Chondrocyte (in vitro differentiated cells): Measurements from ENCODE around the gene LRMDA. TPM values are rescaled to one million over a fixed set of nuclear protein-coding genes. Genes with fewer than 3 reads are reported as not detected.

Experiments used
- DNase-seq: peaks from one replicate; pipeline ENCODE4 v3.0.0; 2021; ENCODE audit warnings: mixed read lengths, low spot score
- H3K27ac Mint-ChIP-seq: one replicate; pipeline ENCODE4 v1.8.0; 2021; ENCODE audit warnings: mild to moderate bottlenecking, moderate library complexity, mixed read lengths; ENCODE audit not compliant: unreplicated experiment
- H3K27me3 Mint-ChIP-seq: 2 replicates; pipeline ENCODE4 v1.8.0; 2021; ENCODE audit warnings: low read depth, mixed read lengths
- H3K36me3 Mint-ChIP-seq: 2 replicates; pipeline ENCODE4 v1.8.0; 2021; ENCODE audit warnings: low read depth, mixed read lengths
- H3K4me1 Mint-ChIP-seq: 2 replicates; pipeline ENCODE4 v1.8.0; 2021; ENCODE audit warnings: low read depth, mild to moderate bottlenecking, mixed read lengths
- H3K4me3 Mint-ChIP-seq: one replicate; pipeline ENCODE4 v1.8.0; 2021; ENCODE audit warnings: mild to moderate bottlenecking, moderate library complexity, mixed read lengths; ENCODE audit not compliant: unreplicated experiment
- H3K9me3 Mint-ChIP-seq: 2 replicates; pipeline ENCODE4 v1.8.0; 2021; ENCODE audit warnings: low read depth, mixed read lengths
- total RNA-seq: library from RNA; stranded (reverse); gene quantifications from 3 replicates; pipeline ENCODE4 v1.2.1, GENCODE V29; 2021
- TF ChIP-seq, protein P1 (sequence below): fragments of 200-600 bp; sonication (generic); IDR thresholded peaks from 2 replicates; pipeline ENCODE4 v1.5.0; 2021; ENCODE audit warnings: antibody characterized with exemption, mild to moderate bottlenecking, moderate library complexity

LRMDA gene
- total RNA-seq, 1 donor from 2014 or later = 2.8 TPM

GRCh38 chr10:75441682-75442081, 10.3 kb downstream of the LRMDA start:
- no peak overlapping the region for H3K4me3 Mint-ChIP-seq
- H3K4me1 Mint-ChIP-seq = no peaks in the 10 kb centered on the region
- peaks cover 9% of the 10 kb centered on the region for H3K36me3 Mint-ChIP-seq
- H3K27me3 Mint-ChIP-seq = peaks cover 17% of the 10 kb centered on the region
- TF ChIP-seq, protein P1, sequence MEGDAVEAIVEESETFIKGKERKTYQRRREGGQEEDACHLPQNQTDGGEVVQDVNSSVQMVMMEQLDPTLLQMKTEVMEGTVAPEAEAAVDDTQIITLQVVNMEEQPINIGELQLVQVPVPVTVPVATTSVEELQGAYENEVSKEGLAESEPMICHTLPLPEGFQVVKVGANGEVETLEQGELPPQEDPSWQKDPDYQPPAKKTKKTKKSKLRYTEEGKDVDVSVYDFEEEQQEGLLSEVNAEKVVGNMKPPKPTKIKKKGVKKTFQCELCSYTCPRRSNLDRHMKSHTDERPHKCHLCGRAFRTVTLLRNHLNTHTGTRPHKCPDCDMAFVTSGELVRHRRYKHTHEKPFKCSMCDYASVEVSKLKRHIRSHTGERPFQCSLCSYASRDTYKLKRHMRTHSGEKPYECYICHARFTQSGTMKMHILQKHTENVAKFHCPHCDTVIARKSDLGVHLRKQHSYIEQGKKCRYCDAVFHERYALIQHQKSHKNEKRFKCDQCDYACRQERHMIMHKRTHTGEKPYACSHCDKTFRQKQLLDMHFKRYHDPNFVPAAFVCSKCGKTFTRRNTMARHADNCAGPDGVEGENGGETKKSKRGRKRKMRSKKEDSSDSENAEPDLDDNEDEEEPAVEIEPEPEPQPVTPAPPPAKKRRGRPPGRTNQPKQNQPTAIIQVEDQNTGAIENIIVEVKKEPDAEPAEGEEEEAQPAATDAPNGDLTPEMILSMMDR = no peak
- no peak overlapping the region for H3K27ac Mint-ChIP-seq
- no peak for DNase-seq
- H3K9me3 Mint-ChIP-seq = peaks cover 33% of the 10 kb centered on the region

DNA sequence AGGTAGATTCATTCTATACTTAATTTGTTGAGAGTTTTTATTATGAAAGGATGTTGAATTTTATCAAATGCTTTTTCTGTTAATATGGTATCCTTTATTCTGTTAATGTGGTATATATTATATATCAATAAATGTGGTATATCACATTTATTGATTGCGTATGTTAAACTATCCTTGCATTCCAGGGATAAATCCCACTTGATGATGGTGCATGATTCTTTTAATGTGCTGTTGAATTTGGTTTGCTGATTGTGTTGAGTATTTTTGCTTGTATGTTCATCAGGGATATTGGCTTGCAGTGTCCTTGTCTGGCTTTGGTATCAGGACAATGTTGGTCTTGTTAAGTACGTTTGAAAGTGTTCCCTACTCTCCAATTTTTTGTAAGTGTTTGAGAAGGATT, 11.9 kb downstream of the LRMDA start:
- Mint-ChIP-seq H3K27ac (no peak overlapping the region), H3K4me1 (no peaks in the 10 kb centered on the region), H3K9me3 (peaks cover 36% of the 10 kb centered on the region), H3K36me3 (peaks cover 9% of the 10 kb centered on the region), H3K4me3 (no peak overlapping the region), H3K27me3 (peaks cover 7% of the 10 kb centered on the region)
- TF ChIP-seq, protein P1 = no peak
- no peak for DNase-seq

DNA sequence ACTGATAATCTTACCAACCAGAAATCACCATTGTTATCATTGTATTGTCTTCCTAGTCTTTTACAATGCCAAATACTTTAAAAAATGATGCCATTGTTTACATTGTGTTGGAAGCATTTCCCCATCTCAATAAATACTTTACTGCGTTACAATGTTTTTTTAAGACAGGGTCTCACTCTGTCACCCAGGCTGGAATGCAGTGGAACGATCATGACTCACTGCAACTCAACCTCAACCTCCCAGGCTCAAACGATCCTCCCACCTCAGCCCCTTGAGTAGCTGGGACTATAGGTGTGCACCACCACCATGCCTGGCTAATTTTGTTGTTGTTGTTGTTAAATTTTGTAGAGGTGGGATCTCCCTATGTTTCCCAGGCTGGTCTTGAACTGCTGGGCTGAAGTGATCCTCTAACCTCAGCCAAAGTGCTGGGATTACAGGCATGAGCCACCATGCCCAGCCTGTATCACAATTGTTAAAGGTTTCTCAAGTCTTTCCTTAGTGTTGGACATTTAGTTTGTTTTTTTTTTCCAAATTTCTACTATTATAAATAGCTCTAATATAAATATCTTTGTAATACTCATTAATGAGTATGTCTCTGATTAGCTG, 13.5 kb downstream of the LRMDA start:
- H3K4me3 Mint-ChIP-seq = no peak overlapping the region
- TF ChIP-seq, protein P1 = no peak
- H3K36me3 Mint-ChIP-seq = peaks cover 9% of the 10 kb centered on the region
- H3K27ac Mint-ChIP-seq = no peak overlapping the region
- DNase-seq = no peak
- peaks cover 36% of the 10 kb centered on the region for H3K9me3 Mint-ChIP-seq
- no peaks in the 10 kb centered on the region for H3K4me1 Mint-ChIP-seq
- peaks cover 7% of the 10 kb centered on the region for H3K27me3 Mint-ChIP-seq

DNA sequence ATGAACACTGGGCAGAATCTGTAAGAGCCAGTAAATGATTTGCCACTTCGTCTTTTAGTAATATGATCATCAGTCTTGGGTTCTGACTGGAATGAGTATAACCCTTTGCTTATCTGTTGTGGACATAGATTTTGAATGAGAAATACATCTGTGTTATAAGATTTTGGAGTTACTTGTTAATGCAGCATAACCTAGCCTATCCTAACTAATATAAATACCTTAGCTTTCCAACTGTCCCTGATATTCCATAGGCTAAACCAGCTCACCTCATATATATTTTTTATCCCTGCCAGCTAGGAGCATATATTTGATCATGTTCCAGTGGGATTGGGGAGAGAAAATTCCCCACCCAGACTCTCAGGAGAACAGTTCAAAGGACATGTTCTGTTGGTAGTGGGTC, 15.1 kb downstream of the LRMDA start:
- TF ChIP-seq, protein P1 = no peak
- DNase-seq = no peak
- H3K4me1 Mint-ChIP-seq = no peaks in the 10 kb centered on the region
- H3K9me3 Mint-ChIP-seq = peaks cover 36% of the 10 kb centered on the region
- peaks cover 18% of the 10 kb centered on the region for H3K27me3 Mint-ChIP-seq
- no peak overlapping the region for H3K4me3 Mint-ChIP-seq
- no peak overlapping the region for H3K27ac Mint-ChIP-seq
- peaks cover 11% of the 10 kb centered on the region for H3K36me3 Mint-ChIP-seq

GRCh38 chr10:75448166-75448565, 16.7 kb downstream of the LRMDA start:
- no peak overlapping the region for H3K4me3 Mint-ChIP-seq
- H3K9me3 Mint-ChIP-seq = peaks cover 25% of the 10 kb centered on the region
- no peak overlapping the region for H3K27ac Mint-ChIP-seq
- peaks cover 7% of the 10 kb centered on the region for H3K36me3 Mint-ChIP-seq
- DNase-seq = no peak
- TF ChIP-seq, protein P1 = no peak
- no peaks in the 10 kb centered on the region for H3K4me1 Mint-ChIP-seq
- peaks cover 32% of the 10 kb centered on the region for H3K27me3 Mint-ChIP-seq
